HL-60/S4 treated with retinoic acid at 250 ng/mL for 4 days and 3 days (cell line): ENCODE results near the gene TRPC3.

Experiments
- in situ Hi-C: fragments of 300-500 bp; cut with MboI; formaldehyde crosslinking; loops from 2 replicates; pipeline ENCODE4 v1.7.0; 2022; ENCODE audit warnings: low sequenced_read_pairs

The TRPC3 gene

GRCh38 chr4:121876070-121876469, 75.8 kb downstream of the TRPC3 start:
- in situ Hi-C loops = no loop called here

- in situ Hi-C loops = no loop called here
These were observed 76.2 kb downstream of the TRPC3 start for GRCh38 chr4:121875652-121876051.

- in situ Hi-C loops = no loop called here
These were observed 78.3 kb downstream of the TRPC3 start for GRCh38 chr4:121873604-121874003.

- in situ Hi-C loops = no loop called here
These were observed 81.7 kb downstream of the TRPC3 start, which contains the start of gene BBS7 for GRCh38 chr4:121869841-121870822. TSS of gene BBS7 (minus strand) at chr4:121870474. CDS start at chr4:121870313, 161 bp downstream.

- in situ Hi-C loops = no loop called here
These were observed 88.1 kb downstream of the TRPC3 start for GRCh38 chr4:121863799-121864198.

- in situ Hi-C loops = no loop called here
These were observed 90.4 kb downstream of the TRPC3 start for GRCh38 chr4:121861426-121861825.

- in situ Hi-C loops = no loop called here
These were observed 91.7 kb downstream of the TRPC3 start for GRCh38 chr4:121860121-121860520.

- in situ Hi-C loops = no loop called here
These were observed 100.5 kb downstream of the TRPC3 start for GRCh38 chr4:121851354-121851753.

GRCh38 chr4:121846662-121847061, 105.2 kb downstream of the TRPC3 start:
- in situ Hi-C loops = no loop called here

GRCh38 chr4:121842862-121843261, 109.0 kb downstream of the TRPC3 start:
- in situ Hi-C loops = no loop called here

GRCh38 chr4:121838136-121838535, 113.7 kb downstream of the TRPC3 start:
- in situ Hi-C loops = no loop called here

- in situ Hi-C loops = no loop called here
These were observed 122.3 kb downstream of the TRPC3 start for GRCh38 chr4:121829511-121829910.
